Parathyroid adenoma (tissue), 2 donors: Measurements from ENCODE around the gene NAALADL2.
"Not testable (repeated sequence)": the region's sequence is repeated elsewhere in the genome, so short reads cannot be mapped to it uniquely, and the experiment has no call there.

Source experiments
- H2AFZ ChIP-seq: fragments of 300-600 bp; sonication (generic); one replicate; pipeline ENCODE4 v1.7.0; 2017; ENCODE audit warnings: antibody characterized with exemption, mild to moderate bottlenecking
- H3K27ac ChIP-seq: fragments of 300-600 bp; sonication (generic); one replicate; pipeline ENCODE4 v1.7.0; 2017
- H3K27me3 ChIP-seq: fragments of 300-600 bp; sonication (generic); one replicate; pipeline ENCODE4 v1.7.0; 2017; ENCODE audit warnings: low read length; ENCODE audit not compliant: control insufficient read depth, insufficient read depth
- H3K36me3 ChIP-seq: fragments of 300-600 bp; sonication (generic); one replicate; pipeline ENCODE4 v1.7.0; 2017; ENCODE audit warnings: low read length; ENCODE audit not compliant: control insufficient read depth, insufficient read depth
- H3K4me1 ChIP-seq: fragments of 300-600 bp; sonication (generic); one replicate; pipeline ENCODE4 v1.7.0; 2017; ENCODE audit warnings: control low read depth
- H3K4me2 ChIP-seq: fragments of 300-600 bp; sonication (generic); one replicate; pipeline ENCODE4 v1.7.0; 2017; ENCODE audit warnings: low read length
- H3K4me3 ChIP-seq: fragments of 300-600 bp; sonication (generic); one replicate; pipeline ENCODE4 v1.7.0; 2017; ENCODE audit warnings: low read depth, low read length
- H3K79me2 ChIP-seq: fragments of 300-600 bp; sonication (generic); one replicate; pipeline ENCODE4 v1.7.0; 2017; ENCODE audit warnings: control low read depth
- H3K9ac ChIP-seq: fragments of 300-600 bp; sonication (generic); one replicate; pipeline ENCODE4 v1.7.0; 2017; ENCODE audit warnings: mild to moderate bottlenecking
- H3K9me3 ChIP-seq: fragments of 300-600 bp; sonication (generic); one replicate; pipeline ENCODE4 v1.7.0; 2017; ENCODE audit warnings: low read length; ENCODE audit not compliant: control insufficient read depth
- TF ChIP-seq, protein P1 (sequence below): fragments of 300-600 bp; sonication (generic); IDR thresholded peaks from one replicate; pipeline ENCODE4 v1.7.0; 2017; ENCODE audit warnings: antibody characterized with exemption, mild to moderate bottlenecking
- donor health status: primary hyperparathyroidism.

The NAALADL2 gene

DNA sequence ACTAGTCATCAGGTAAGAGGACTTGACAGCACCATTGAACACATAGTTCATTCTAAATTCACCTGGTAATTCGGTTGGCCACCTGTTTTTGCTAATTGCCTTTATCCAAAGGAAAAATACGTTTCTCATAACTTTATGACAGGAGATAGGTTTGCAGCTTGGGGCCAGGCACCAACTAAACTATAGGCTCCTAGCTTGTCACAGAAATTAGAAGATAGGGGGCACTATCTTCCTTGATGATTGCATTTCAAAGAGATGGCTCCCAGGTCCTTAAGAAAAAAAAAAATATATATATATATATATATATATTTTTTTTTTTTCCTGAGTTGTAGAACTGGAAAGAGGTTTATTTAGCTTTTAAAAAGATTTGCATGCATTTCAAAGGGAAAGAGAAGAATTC is 563.6 kb downstream of the NAALADL2 start:
- Histone ChIP-seq H3K27me3 (no peaks in the 10 kb centered on the region), H3K79me2 (no peaks in the 10 kb centered on the region), H3K27ac (no peak overlapping the region), H3K9me3 (no peaks in the 10 kb centered on the region), H3K4me1 (no peaks in the 10 kb centered on the region), H3K36me3 (no peaks in the 10 kb centered on the region), H3K4me2 (no peak overlapping the region), H2AFZ (no peak overlapping the region), H3K4me3 (no peak overlapping the region), H3K9ac (no peak overlapping the region)
- TF ChIP-seq, protein P1, sequence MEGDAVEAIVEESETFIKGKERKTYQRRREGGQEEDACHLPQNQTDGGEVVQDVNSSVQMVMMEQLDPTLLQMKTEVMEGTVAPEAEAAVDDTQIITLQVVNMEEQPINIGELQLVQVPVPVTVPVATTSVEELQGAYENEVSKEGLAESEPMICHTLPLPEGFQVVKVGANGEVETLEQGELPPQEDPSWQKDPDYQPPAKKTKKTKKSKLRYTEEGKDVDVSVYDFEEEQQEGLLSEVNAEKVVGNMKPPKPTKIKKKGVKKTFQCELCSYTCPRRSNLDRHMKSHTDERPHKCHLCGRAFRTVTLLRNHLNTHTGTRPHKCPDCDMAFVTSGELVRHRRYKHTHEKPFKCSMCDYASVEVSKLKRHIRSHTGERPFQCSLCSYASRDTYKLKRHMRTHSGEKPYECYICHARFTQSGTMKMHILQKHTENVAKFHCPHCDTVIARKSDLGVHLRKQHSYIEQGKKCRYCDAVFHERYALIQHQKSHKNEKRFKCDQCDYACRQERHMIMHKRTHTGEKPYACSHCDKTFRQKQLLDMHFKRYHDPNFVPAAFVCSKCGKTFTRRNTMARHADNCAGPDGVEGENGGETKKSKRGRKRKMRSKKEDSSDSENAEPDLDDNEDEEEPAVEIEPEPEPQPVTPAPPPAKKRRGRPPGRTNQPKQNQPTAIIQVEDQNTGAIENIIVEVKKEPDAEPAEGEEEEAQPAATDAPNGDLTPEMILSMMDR, result no peak

DNA sequence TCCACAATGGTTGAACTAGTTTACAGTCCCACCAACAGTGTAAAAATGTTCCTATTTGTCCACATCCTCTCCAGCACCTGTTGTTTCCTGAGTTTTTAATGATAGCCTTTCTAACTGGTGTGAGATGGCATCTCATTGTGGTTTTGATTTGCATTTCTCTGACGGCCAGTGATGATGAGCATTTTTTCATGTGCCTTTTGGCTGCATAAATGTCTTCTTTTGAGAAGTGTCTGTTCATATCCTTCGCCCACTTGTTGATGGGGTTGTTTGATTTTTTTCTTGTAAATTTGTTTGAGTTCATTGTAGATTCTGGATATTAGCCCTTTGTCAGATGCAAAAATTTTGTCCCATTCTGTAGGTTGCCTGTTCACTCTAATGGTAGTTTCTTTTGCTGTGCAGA is 564.7 kb downstream of the NAALADL2 start:
- not testable (repeated sequence) for H3K36me3 ChIP-seq, H3K79me2 ChIP-seq, H3K27me3 ChIP-seq, H3K27ac ChIP-seq, H2AFZ ChIP-seq, H3K9me3 ChIP-seq, H3K4me3 ChIP-seq, H3K4me2 ChIP-seq, H3K9ac ChIP-seq, H3K4me1 ChIP-seq

DNA sequence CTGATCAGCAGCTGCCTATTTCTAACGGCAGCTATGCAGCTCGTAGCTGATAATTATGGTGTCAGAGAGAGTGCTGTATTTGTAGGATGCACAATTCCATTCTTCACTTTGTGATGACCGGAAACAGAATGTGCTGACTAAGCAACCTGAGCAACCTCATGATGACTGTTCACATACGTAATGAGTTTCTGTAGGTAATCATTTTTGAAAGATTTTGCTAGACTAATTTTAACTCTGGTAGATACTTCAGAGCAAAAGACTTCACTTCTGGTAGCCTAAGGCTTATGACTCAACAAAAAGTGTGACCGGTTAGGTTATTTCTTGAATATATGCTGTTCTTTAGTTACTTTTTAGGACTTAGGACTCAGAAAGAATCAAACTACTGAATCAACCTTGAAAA is 567.7 kb downstream of the NAALADL2 start:
- TF ChIP-seq, protein P1, result no peak
- Histone ChIP-seq H3K27me3 (no peaks in the 10 kb centered on the region), H3K9me3 (no peaks in the 10 kb centered on the region), H3K27ac (no peak overlapping the region), H3K4me1 (no peaks in the 10 kb centered on the region), H2AFZ (no peak overlapping the region), H3K4me3 (no peak overlapping the region), H3K9ac (no peak overlapping the region), H3K79me2 (no peaks in the 10 kb centered on the region), H3K36me3 (no peaks in the 10 kb centered on the region), H3K4me2 (no peak overlapping the region)

DNA sequence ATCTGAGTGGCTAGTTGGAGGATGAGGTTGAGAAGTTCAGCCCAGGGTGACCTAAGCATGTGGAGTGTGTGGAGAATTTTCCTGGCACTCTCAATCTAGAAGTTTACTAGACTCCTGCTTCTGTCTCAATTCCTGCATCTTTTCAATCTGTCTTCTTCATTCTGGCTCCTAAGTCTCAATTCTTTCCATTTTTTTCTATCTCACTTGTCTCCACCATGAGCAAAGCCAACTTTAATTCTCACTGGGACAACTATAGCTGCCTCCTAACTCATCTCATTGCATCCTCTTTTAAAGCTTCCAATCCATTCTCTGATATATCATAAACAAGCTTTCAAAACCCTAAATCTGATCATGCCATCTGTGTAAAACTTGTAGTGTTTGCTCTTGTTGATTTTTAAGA is 569.3 kb downstream of the NAALADL2 start:
- H3K9ac ChIP-seq, result no peak overlapping the region
- no peak overlapping the region for H3K27ac ChIP-seq
- no peak overlapping the region for H2AFZ ChIP-seq
- no peaks in the 10 kb centered on the region for H3K27me3 ChIP-seq
- TF ChIP-seq, protein P1, result no peak
- H3K4me3 ChIP-seq, result no peak overlapping the region
- H3K36me3 ChIP-seq, result no peaks in the 10 kb centered on the region
- no peak overlapping the region for H3K4me2 ChIP-seq
- H3K4me1 ChIP-seq, result no peaks in the 10 kb centered on the region
- no peaks in the 10 kb centered on the region for H3K79me2 ChIP-seq
- H3K9me3 ChIP-seq, result no peaks in the 10 kb centered on the region

DNA sequence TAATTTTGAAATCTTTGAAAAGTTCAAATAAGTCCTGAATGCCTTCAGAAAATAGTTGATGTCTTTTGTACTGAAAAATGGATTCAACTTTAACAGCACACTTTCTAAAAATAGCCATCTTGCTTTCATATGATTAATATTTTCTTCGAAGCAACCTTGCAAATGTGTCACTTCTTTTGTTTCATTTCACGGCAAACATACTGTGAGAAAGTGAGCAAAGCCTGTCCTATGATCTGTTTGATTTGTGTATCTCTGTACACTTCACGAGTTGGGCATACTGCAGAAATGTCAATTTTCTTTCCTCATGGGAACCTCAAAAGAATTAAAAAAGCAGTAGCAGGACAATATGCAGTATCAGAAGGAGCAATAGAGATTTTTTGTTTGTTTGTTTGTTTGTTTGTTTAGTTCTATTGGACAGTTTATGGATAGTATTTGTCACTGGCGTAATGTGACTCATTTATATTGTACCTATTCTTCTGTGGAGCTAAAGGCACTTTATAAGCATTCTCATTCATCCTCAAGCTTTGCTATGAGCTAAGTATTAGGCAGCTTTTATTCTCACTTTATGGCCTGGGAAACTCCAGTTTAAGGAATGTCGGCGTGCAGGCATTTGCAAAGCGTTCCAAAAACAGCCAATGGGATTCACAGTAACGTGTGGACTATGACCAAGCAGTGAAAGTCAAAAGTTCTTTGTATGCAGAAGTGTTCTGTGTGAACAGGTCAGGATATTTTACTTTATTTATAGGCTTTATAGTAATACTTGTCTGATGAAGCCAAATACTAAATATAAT is 572.0 kb downstream of the NAALADL2 start:
- Histone ChIP-seq H2AFZ (no peak overlapping the region), H3K4me1 (no peaks in the 10 kb centered on the region), H3K27ac (no peak overlapping the region), H3K27me3 (no peaks in the 10 kb centered on the region), H3K79me2 (no peaks in the 10 kb centered on the region), H3K9ac (no peak overlapping the region), H3K36me3 (no peaks in the 10 kb centered on the region), H3K4me3 (no peak overlapping the region), H3K9me3 (no peaks in the 10 kb centered on the region), H3K4me2 (no peak overlapping the region)
- TF ChIP-seq, protein P1, result no peak
